Activated T-helper 2 cell treated with anti-CD3 and anti-CD28 coated beads, Interferon-gamma antibody, Interleukin-2, Interleukin-4, amounts not matched to agents 10 μg/mL and 5 μg/mL and 100 μg/mL, durations not matched to agents 14 hours and 24 hours and 36 hours (primary cell): ENCODE data around the gene RETREG1. TPM values are rescaled to one million over a fixed set of nuclear protein-coding genes. Genes with fewer than 3 reads are reported as not detected.

Experiments used
- total RNA-seq: library from RNA; stranded (reverse); gene quantifications from 2 replicates; pipeline ENCODE4 v1.2.3, GENCODE V29; 2022

The RETREG1 gene
- total RNA-seq, 1 donor from 2014 or later: 28.0 TPM

Other genes starting within 250 kb of the RETREG1 start
- gene ZNF622, start 151.2 kb downstream of the RETREG1 start, total RNA-seq: 41.4 and 42.3 TPM in 2 replicates